GM18519 (cell line): ENCODE data around the gene ANKRD27.

Experiments used
- ATAC-seq: cut with Tn5 transposase; IDR thresholded peaks from one replicate; pipeline ENCODE4 v1.9.1; 2021; ENCODE audit warnings: mild to moderate bottlenecking, moderate library complexity; ENCODE audit not compliant: unreplicated experiment, low FRiP score

Gene ANKRD27

DNA sequence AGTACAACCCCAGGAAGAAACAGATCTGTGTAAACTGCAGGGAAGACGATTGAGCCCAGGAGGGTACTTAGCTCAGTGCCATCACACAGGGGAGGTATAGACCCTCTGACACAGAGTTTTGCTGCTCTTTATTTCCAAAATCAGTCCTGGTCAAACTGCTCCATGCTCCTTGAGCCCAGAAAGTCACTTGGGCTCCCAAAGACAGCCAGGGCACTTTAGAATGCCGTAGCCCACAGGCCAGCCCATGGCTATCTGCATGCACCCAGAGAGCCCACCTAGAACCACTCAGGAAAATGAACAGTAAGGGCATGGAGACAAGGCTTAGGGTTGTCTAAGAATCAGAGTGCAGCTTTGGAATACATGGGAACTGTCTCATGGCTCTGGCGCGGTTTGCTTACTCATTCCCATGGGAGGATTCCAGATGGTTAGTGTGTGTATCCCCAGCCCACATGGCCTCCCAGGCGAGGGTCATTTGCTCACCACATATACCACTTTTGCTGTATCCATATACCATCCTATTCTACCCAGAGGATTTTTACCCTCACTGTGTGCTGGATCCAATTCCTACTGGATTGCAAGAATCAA is 108.6 kb downstream of the ANKRD27 start:
- ATAC-seq, result no peak

DNA sequence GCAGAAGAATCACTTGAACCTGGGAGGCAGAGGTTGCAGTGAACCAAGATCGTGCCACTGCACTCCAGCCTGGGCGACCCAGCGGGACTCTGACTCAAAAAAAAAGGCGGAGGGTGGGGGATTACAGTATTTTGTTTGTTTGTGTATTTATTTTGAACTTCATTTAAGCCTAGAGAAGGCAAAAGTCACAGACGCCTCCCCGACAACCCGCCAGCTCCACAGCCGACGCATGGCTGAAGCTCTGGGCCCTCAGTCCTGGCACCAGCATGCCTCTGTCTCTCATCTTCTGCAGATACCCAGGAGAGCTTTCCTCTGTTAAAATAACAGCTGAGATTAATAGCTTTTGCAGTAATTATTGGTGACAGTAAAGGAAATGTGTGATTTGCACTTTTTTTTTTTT is 111.2 kb downstream of the ANKRD27 start:
- no peak for ATAC-seq

DNA sequence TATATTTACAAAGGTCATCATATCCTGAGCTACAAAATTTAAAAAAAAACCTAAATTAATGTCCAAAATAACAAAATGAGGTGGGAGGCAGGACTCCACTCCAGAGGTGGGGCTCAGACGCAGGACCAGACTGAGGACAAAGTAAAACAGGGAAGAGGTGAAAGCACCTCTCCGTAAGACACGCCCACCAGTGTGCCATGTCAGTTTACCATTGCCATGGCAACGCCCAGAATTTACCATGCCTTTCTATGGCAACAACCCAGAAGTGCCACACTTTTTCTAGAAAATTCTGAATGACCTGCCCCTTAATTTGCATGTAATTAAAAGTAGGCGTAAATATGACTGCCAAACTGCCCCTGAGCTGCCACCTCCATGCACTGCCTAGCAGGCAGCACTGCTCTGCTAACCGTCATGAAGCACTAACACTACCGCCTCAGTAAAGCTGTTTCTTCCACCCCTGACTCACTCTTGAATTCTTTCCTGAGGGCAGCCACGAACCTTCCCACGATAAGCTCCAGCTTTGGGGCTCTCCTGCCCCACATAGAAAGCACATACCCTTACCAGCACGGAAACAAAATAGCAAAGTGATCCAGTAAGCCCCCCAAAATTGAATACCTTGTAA is 116.3 kb downstream of the ANKRD27 start:
- no peak for ATAC-seq

DNA sequence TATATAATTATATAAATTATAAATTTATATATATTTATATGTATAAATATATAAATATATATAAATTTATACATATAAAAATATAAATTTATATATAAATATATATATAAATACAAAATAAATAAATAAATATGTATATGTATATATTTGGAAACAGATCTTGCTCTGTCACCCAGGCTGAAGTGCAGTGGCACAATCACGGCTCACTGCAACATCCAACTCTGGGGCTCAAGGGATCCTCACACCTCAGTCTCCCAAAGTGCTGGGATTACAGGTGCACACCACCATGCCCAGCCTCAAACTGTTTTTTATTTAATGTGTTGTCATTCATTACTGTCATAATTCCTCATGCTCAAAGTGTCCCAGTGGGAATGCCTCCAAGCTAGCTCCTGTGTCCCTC is 119.2 kb downstream of the ANKRD27 start:
- no peak for ATAC-seq

DNA sequence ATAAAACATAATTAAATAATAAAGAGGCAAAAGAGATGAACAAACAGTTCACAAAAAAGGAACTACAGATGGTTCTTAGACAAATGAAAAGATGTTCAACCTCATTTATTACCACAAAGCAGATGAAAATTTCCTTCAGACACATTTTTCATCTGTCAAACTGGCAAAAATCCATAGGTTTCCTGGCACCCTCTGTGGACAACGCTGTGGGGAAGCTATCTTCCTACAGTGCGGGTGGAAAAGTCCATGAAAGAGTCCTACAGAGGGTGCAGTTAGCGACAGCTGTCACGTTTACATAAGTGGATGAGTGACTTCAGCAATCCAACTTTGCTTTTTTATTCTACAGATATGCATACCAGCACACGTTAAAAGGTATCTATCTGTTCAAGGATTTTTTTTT is 124.3 kb downstream of the ANKRD27 start:
- ATAC-seq, result no peak
